Right ventricle myocardium superior (tissue), 1 donor: ENCODE data around the gene CIAO2B. TPM values are rescaled to one million over a fixed set of nuclear protein-coding genes. Genes with fewer than 3 reads are reported as not detected.
A peak's percentile ranks its signal among the peaks of the same experiment; 100 is the strongest.

Experiments used
- ATAC-seq: fragments of 200-7000 bp; cut with Tn5 transposase; one replicate; pipeline ENCODE4 v1.9.1; 2020; ENCODE audit warnings: mild to moderate bottlenecking; ENCODE audit not compliant: poor library complexity
- DNase-seq: peaks from one replicate; pipeline ENCODE4 v3.0.0-alpha.2; 2020
- intact Hi-C: fragments of 100-400 bp; cut with DNase I; formaldehyde crosslinking; loops from one replicate; pipeline ENCODE4 v1.11.2; 2022
- total RNA-seq: library from RNA; stranded (reverse); fragmentation: NEBNext Ultra II Directional; extraction: Animal tissue kit (Norgen Biotek cat#: 25700); gene quantifications from one replicate; pipeline ENCODE4 v1.2.1, GENCODE V29; 2021
- donor health status: DM: no; HTN: yes; CAD: no; lungs with severe emphysema.

The CIAO2B gene
- total RNA-seq, 1 donor from 2014 or later, result 103 TPM

- ATAC-seq (no peak), DNase-seq (peak; percentile 24)
- intact Hi-C loops, result no loop called here
These were observed 22.4 kb downstream of the CIAO2B start for GRCh38 chr16:66911801-66912200.

GRCh38 chr16:66911112-66911511, 23.1 kb downstream of the CIAO2B start:
- ATAC-seq, result no peak
- intact Hi-C loops, result no loop called here
- DNase-seq, result peak; percentile 30

- ATAC-seq (no peak), DNase-seq (peak; percentile 24)
- intact Hi-C loops, result no loop called here
These were observed 23.8 kb downstream of the CIAO2B start for GRCh38 chr16:66910175-66910940.

- DNase-seq (peak; percentile 30), ATAC-seq (no peak)
- intact Hi-C loops, result no loop called here
These were observed 25.2 kb downstream of the CIAO2B start for GRCh38 chr16:66908762-66909559.

- ATAC-seq (no peak), DNase-seq (peak; percentile 22)
- intact Hi-C loops, result no loop called here
These were observed 26.1 kb downstream of the CIAO2B start for GRCh38 chr16:66908116-66908515.

- DNase-seq (peak; percentile 52), ATAC-seq (peak; percentile 16)
- intact Hi-C loops, result loop anchor here (2.0 kb wide), 1 partner anchor 16 kb away; no protein-coding TSS in a partner anchor
These were observed 27.0 kb downstream of the CIAO2B start for GRCh38 chr16:66906916-66907836.

GRCh38 chr16:66905633-66906539, 28.3 kb downstream of the CIAO2B start:
- DNase-seq (peak; percentile 79), ATAC-seq (peak; percentile 41)
- intact Hi-C loops, result loop anchor here (2.0 kb wide), 1 partner anchor 17 kb away; no protein-coding TSS in a partner anchor

GRCh38 chr16:66904846-66905632, 29.2 kb downstream of the CIAO2B start:
- ATAC-seq (peak; percentile 29), DNase-seq (peak; percentile 43)
- intact Hi-C loops, result loop anchor here (5.0 kb wide), 1 partner anchor 32 kb away; the partner anchor contains the start of gene CES2

- ATAC-seq (no peak), DNase-seq (no peak)
- intact Hi-C loops, result loop anchor here (5.0 kb wide), 1 partner anchor 33 kb away; the partner anchor contains the start of gene CES2
These were observed 29.8 kb downstream of the CIAO2B start for GRCh38 chr16:66904428-66904845.

GRCh38 chr16:66903544-66904427, 30.4 kb downstream of the CIAO2B start:
- peak; percentile 82 for DNase-seq
- intact Hi-C loops, result loop anchor here (5.0 kb wide), 1 partner anchor 34 kb away; the partner anchor contains the start of gene CES2
- ATAC-seq, result peak; percentile 59

GRCh38 chr16:66902648-66903543, 31.3 kb downstream of the CIAO2B start:
- DNase-seq (peak; percentile 76), ATAC-seq (peak; percentile 47)
- intact Hi-C loops, result loop anchor here (5.0 kb wide), 1 partner anchor 34 kb away; the partner anchor contains the start of gene CES2

GRCh38 chr16:66901626-66902025, 32.6 kb downstream of the CIAO2B start:
- intact Hi-C loops, result loop anchor here (5.0 kb wide), 1 partner anchor 36 kb away; the partner anchor contains the start of gene CES2
- peak; percentile 2 for ATAC-seq
- DNase-seq, result peak; percentile 77

GRCh38 chr16:66900721-66901441, 33.3 kb downstream of the CIAO2B start:
- ATAC-seq (no peak), DNase-seq (no peak)
- intact Hi-C loops, result loop anchor here (5.0 kb wide), 1 partner anchor 36 kb away; the partner anchor contains the start of gene CES2
